ENCODE measurements around the gene PMFBP1.

PMFBP1 gene

GRCh38 chr16:72109966-72110530 lies 61.9 kb downstream of the PMFBP1 start:
- Histone ChIP-seq H3K27ac (ENCODE audit: low read depth in 2 of 2, low read length in 2 of 2) (no peak overlapping the region), H3K27me3 (ENCODE audit: control insufficient read depth in 2 of 2, insufficient read depth in 2 of 2, low read length in 2 of 2) (no peaks in the 10 kb centered on the region), H3K4me1 (ENCODE audit: control insufficient read depth in 2 of 2, insufficient read depth in 2 of 2, low read length in 2 of 2) (no peaks in the 10 kb centered on the region), H3K9me3 (ENCODE audit: control insufficient read depth in 2 of 2, low read length in 2 of 2) (no peaks in the 10 kb centered on the region), H3K36me3 (ENCODE audit: control insufficient read depth in 2 of 2, insufficient read depth in 2 of 2, low read length in 2 of 2) (peaks cover 70 to 79% of the 10 kb centered on the region in 2 donors), H3K9ac (ENCODE audit: low read depth in 1 of 2, low read length in 2 of 2) (no peak overlapping the region), H3K4me3 (ENCODE audit: low read length in 2 of 2) (no peak overlapping the region)

GRCh38 chr16:72109300-72109699 lies 62.7 kb downstream of the PMFBP1 start:
- Histone ChIP-seq H3K9me3 (ENCODE audit: control insufficient read depth in 2 of 2, low read length in 2 of 2) (no peaks in the 10 kb centered on the region), H3K4me1 (ENCODE audit: control insufficient read depth in 2 of 2, insufficient read depth in 2 of 2, low read length in 2 of 2) (no peaks in the 10 kb centered on the region), H3K36me3 (ENCODE audit: control insufficient read depth in 2 of 2, insufficient read depth in 2 of 2, low read length in 2 of 2) (peaks cover 77 to 87% of the 10 kb centered on the region in 2 donors), H3K9ac (ENCODE audit: low read depth in 1 of 2, low read length in 2 of 2) (no peak overlapping the region), H3K4me3 (ENCODE audit: low read length in 2 of 2) (no peak overlapping the region), H3K27me3 (ENCODE audit: control insufficient read depth in 2 of 2, insufficient read depth in 2 of 2, low read length in 2 of 2) (no peaks in the 10 kb centered on the region), H3K27ac (ENCODE audit: low read depth in 2 of 2, low read length in 2 of 2) (no peak overlapping the region)

- Histone ChIP-seq H3K4me3 (ENCODE audit: low read length in 2 of 2) (no peak overlapping the region), H3K9me3 (ENCODE audit: control insufficient read depth in 2 of 2, low read length in 2 of 2) (no peaks in the 10 kb centered on the region), H3K4me1 (ENCODE audit: control insufficient read depth in 2 of 2, insufficient read depth in 2 of 2, low read length in 2 of 2) (no peaks in the 10 kb centered on the region), H3K36me3 (ENCODE audit: control insufficient read depth in 2 of 2, insufficient read depth in 2 of 2, low read length in 2 of 2) (peaks cover 85 to 93% of the 10 kb centered on the region in 2 donors), H3K27me3 (ENCODE audit: control insufficient read depth in 2 of 2, insufficient read depth in 2 of 2, low read length in 2 of 2) (no peaks in the 10 kb centered on the region), H3K9ac (ENCODE audit: low read depth in 1 of 2, low read length in 2 of 2) (no peak overlapping the region), H3K27ac (ENCODE audit: low read depth in 2 of 2, low read length in 2 of 2) (no peak overlapping the region)
These were observed 63.4 kb downstream of the PMFBP1 start for GRCh38 chr16:72108353-72109102.

GRCh38 chr16:72107371-72107770 lies 64.6 kb downstream of the PMFBP1 start:
- no peaks in the 10 kb centered on the region for H3K4me1 ChIP-seq (ENCODE audit: control insufficient read depth in 2 of 2, insufficient read depth in 2 of 2, low read length in 2 of 2)
- H3K27me3 ChIP-seq (ENCODE audit: control insufficient read depth in 2 of 2, insufficient read depth in 2 of 2, low read length in 2 of 2): no peaks in the 10 kb centered on the region
- H3K36me3 ChIP-seq (ENCODE audit: control insufficient read depth in 2 of 2, insufficient read depth in 2 of 2, low read length in 2 of 2): peaks cover 93 to 99% of the 10 kb centered on the region in 2 donors

GRCh38 chr16:72105978-72106377 lies 66.0 kb downstream of the PMFBP1 start:
- H3K9me3 ChIP-seq (ENCODE audit: control insufficient read depth in 2 of 2, low read length in 2 of 2): no peaks in the 10 kb centered on the region
- H3K36me3 ChIP-seq (ENCODE audit: control insufficient read depth in 2 of 2, insufficient read depth in 2 of 2, low read length in 2 of 2): peaks cover 93 to 99% of the 10 kb centered on the region in 2 donors
- H3K9ac ChIP-seq (ENCODE audit: low read depth in 1 of 2, low read length in 2 of 2): no peak overlapping the region
- no peaks in the 10 kb centered on the region for H3K27me3 ChIP-seq (ENCODE audit: control insufficient read depth in 2 of 2, insufficient read depth in 2 of 2, low read length in 2 of 2)
- H3K27ac ChIP-seq (ENCODE audit: low read depth in 2 of 2, low read length in 2 of 2): no peak overlapping the region
- H3K4me3 ChIP-seq (ENCODE audit: low read length in 2 of 2): no peak overlapping the region
- H3K4me1 ChIP-seq (ENCODE audit: control insufficient read depth in 2 of 2, insufficient read depth in 2 of 2, low read length in 2 of 2): no peaks in the 10 kb centered on the region

More at GRCh38 chr16:72107371-72107770, 64.6 kb downstream of the PMFBP1 start:
- H3K27ac ChIP-seq (ENCODE audit: low read depth in 2 of 2, low read length in 2 of 2): no peak overlapping the region
- H3K9me3 ChIP-seq (ENCODE audit: control insufficient read depth in 2 of 2, low read length in 2 of 2): no peaks in the 10 kb centered on the region
- no peak overlapping the region for H3K9ac ChIP-seq (ENCODE audit: low read depth in 1 of 2, low read length in 2 of 2)
- H3K4me3 ChIP-seq (ENCODE audit: low read length in 2 of 2): no peak overlapping the region

- Histone ChIP-seq H3K4me1 (ENCODE audit: control insufficient read depth in 2 of 2, insufficient read depth in 2 of 2, low read length in 2 of 2) (no peaks in the 10 kb centered on the region), H3K4me3 (ENCODE audit: low read length in 2 of 2) (no peak overlapping the region), H3K27me3 (ENCODE audit: control insufficient read depth in 2 of 2, insufficient read depth in 2 of 2, low read length in 2 of 2) (no peaks in the 10 kb centered on the region), H3K9ac (ENCODE audit: low read depth in 1 of 2, low read length in 2 of 2) (no peak overlapping the region), H3K27ac (ENCODE audit: low read depth in 2 of 2, low read length in 2 of 2) (no peak overlapping the region), H3K9me3 (ENCODE audit: control insufficient read depth in 2 of 2, low read length in 2 of 2) (no peaks in the 10 kb centered on the region), H3K36me3 (ENCODE audit: control insufficient read depth in 2 of 2, insufficient read depth in 2 of 2, low read length in 2 of 2) (peaks cover 93 to 98% of the 10 kb centered on the region in 2 donors)
These were observed 67.0 kb downstream of the PMFBP1 start for GRCh38 chr16:72104905-72105304.

GRCh38 chr16:72101195-72101594 lies 70.8 kb downstream of the PMFBP1 start:
- peaks cover 87 to 95% of the 10 kb centered on the region in 2 donors for H3K36me3 ChIP-seq (ENCODE audit: control insufficient read depth in 2 of 2, insufficient read depth in 2 of 2, low read length in 2 of 2)
- H3K4me1 ChIP-seq (ENCODE audit: control insufficient read depth in 2 of 2, insufficient read depth in 2 of 2, low read length in 2 of 2): no peaks in the 10 kb centered on the region
- H3K27ac ChIP-seq (ENCODE audit: low read depth in 2 of 2, low read length in 2 of 2): no peak overlapping the region
- no peaks in the 10 kb centered on the region for H3K9me3 ChIP-seq (ENCODE audit: control insufficient read depth in 2 of 2, low read length in 2 of 2)
- H3K4me3 ChIP-seq (ENCODE audit: low read length in 2 of 2): no peak overlapping the region
- H3K9ac ChIP-seq (ENCODE audit: low read depth in 1 of 2, low read length in 2 of 2): no peak overlapping the region
- no peaks in the 10 kb centered on the region for H3K27me3 ChIP-seq (ENCODE audit: control insufficient read depth in 2 of 2, insufficient read depth in 2 of 2, low read length in 2 of 2)

GRCh38 chr16:72099377-72099818 lies 72.6 kb downstream of the PMFBP1 start:
- no peak overlapping the region for H3K27ac ChIP-seq (ENCODE audit: low read depth in 2 of 2, low read length in 2 of 2)
- H3K9ac ChIP-seq (ENCODE audit: low read depth in 1 of 2, low read length in 2 of 2): no peak overlapping the region
- H3K27me3 ChIP-seq (ENCODE audit: control insufficient read depth in 2 of 2, insufficient read depth in 2 of 2, low read length in 2 of 2): no peaks in the 10 kb centered on the region
- no peaks in the 10 kb centered on the region for H3K9me3 ChIP-seq (ENCODE audit: control insufficient read depth in 2 of 2, low read length in 2 of 2)
- no peak overlapping the region for H3K4me3 ChIP-seq (ENCODE audit: low read length in 2 of 2)
- peaks cover 9 to 10% of the 10 kb centered on the region in 2 donors for H3K4me1 ChIP-seq (ENCODE audit: control insufficient read depth in 2 of 2, insufficient read depth in 2 of 2, low read length in 2 of 2)
- peaks cover 73 to 80% of the 10 kb centered on the region in 2 donors for H3K36me3 ChIP-seq (ENCODE audit: control insufficient read depth in 2 of 2, insufficient read depth in 2 of 2, low read length in 2 of 2)

- H3K4me1 ChIP-seq (ENCODE audit: control insufficient read depth in 2 of 2, insufficient read depth in 2 of 2, low read length in 2 of 2): peaks cover 9 to 13% of the 10 kb centered on the region in 2 donors
- H3K4me3 ChIP-seq (ENCODE audit: low read length in 2 of 2): no peak overlapping the region
- H3K9me3 ChIP-seq (ENCODE audit: control insufficient read depth in 2 of 2, low read length in 2 of 2): no peaks in the 10 kb centered on the region
- H3K36me3 ChIP-seq (ENCODE audit: control insufficient read depth in 2 of 2, insufficient read depth in 2 of 2, low read length in 2 of 2): peaks cover 69 to 76% of the 10 kb centered on the region in 2 donors
- no peak overlapping the region for H3K27ac ChIP-seq (ENCODE audit: low read depth in 2 of 2, low read length in 2 of 2)
- H3K27me3 ChIP-seq (ENCODE audit: control insufficient read depth in 2 of 2, insufficient read depth in 2 of 2, low read length in 2 of 2): no peaks in the 10 kb centered on the region
- no peak overlapping the region for H3K9ac ChIP-seq (ENCODE audit: low read depth in 1 of 2, low read length in 2 of 2)
These were observed 73.0 kb downstream of the PMFBP1 start for GRCh38 chr16:72098936-72099335.

- H3K4me3 ChIP-seq (ENCODE audit: low read length in 2 of 2): peak overlapping the region; percentile 96 to 99
- H3K36me3 ChIP-seq (ENCODE audit: control insufficient read depth in 2 of 2, insufficient read depth in 2 of 2, low read length in 2 of 2): peaks cover 33 to 41% of the 10 kb centered on the region in 2 donors
- H3K9me3 ChIP-seq (ENCODE audit: control insufficient read depth in 2 of 2, low read length in 2 of 2): no peaks in the 10 kb centered on the region
- peak overlapping the region; percentile 89 to 91 for H3K27ac ChIP-seq (ENCODE audit: low read depth in 2 of 2, low read length in 2 of 2)
- H3K4me1 ChIP-seq (ENCODE audit: control insufficient read depth in 2 of 2, insufficient read depth in 2 of 2, low read length in 2 of 2): peaks cover 18 to 22% of the 10 kb centered on the region in 2 donors
- H3K27me3 ChIP-seq (ENCODE audit: control insufficient read depth in 2 of 2, insufficient read depth in 2 of 2, low read length in 2 of 2): no peaks in the 10 kb centered on the region
- H3K9ac ChIP-seq (ENCODE audit: low read depth in 1 of 2, low read length in 2 of 2): peak overlapping the region; percentile 91 to 95
These were observed 77.7 kb downstream of the PMFBP1 start for GRCh38 chr16:72094266-72094610.
